Measurements from ENCODE around the gene C1QTNF3. TPM values are rescaled to one million over a fixed set of nuclear protein-coding genes. Genes with fewer than 3 reads are reported as not detected.

Gene C1QTNF3
- total RNA-seq, 1 experiment from 2014 or later, result 1.3 TPM

DNA sequence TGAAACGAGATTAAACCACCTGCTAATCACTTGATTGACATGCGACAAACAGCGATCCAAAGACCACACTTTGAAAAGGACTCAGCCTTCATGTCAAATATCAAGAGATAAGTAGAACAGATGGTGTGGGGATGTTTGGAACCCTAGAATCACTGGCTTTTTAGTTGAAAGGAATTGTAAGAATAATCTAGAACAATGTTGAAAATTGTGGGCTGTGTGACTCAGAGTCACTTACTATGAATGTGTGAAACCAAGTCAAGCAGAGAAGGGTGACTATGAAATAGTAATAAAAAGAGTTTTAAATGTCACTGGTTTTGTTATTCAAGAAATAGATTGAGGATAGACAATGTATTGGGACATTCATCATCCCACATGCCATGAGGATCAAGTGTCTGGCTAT is 14.1 kb upstream of the C1QTNF3 start:
- DNase-seq, result no peak
- H3K4me3 ChIP-seq, result no peak overlapping the region

DNA sequence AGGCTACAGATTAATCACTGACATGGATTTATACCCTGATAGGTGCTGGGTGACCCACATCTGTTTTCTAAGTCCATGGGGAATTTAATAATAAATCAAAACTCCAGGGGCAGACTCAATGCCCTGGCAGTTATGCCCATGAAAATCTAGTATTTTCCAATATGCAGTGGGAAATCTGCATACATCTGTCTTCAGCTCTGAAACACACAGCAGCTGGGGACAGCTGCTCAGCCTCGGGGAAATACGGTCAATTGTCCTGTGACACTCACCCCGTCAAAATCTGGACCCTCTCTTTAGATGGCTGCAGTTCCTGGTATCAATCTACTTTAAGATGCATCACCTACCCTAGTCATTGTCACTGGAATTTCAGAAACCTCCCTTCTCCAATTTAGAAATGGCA is 12.7 kb upstream of the C1QTNF3 start:
- no peak for DNase-seq
- no peaks in the 10 kb centered on the region for H3K27me3 ChIP-seq

More for the DNA sequence above, 14.1 kb upstream of the C1QTNF3 start:
- Histone ChIP-seq H3K27me3 (no peaks in the 10 kb centered on the region), H3K9me3 (no peaks in the 10 kb centered on the region), H3K36me3 (no peaks in the 10 kb centered on the region)

DNA sequence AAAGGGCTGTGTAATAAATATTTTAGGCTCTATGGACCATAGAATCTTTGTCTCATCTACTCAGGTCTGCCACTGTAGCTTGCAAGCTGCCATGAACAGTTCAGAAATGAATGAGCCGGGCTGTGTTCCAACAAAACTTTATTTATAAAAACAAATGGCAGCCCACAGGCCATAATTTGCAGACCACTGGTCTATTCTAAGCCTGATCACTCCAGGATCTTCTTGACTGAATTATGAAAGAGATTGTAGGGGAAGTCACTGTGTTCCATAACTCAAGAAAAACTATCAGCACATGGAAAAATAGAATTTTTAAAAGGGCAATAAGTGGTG is 11.4 kb upstream of the C1QTNF3 start:
- H3K4me3 ChIP-seq, result no peak overlapping the region
- DNase-seq, result no peak
- H3K9me3 ChIP-seq, result no peaks in the 10 kb centered on the region
- no peaks in the 10 kb centered on the region for H3K36me3 ChIP-seq
- no peaks in the 10 kb centered on the region for H3K27me3 ChIP-seq

More for the DNA sequence above, 12.7 kb upstream of the C1QTNF3 start:
- Histone ChIP-seq H3K9me3 (no peaks in the 10 kb centered on the region), H3K36me3 (no peaks in the 10 kb centered on the region), H3K4me3 (no peak overlapping the region)

DNA sequence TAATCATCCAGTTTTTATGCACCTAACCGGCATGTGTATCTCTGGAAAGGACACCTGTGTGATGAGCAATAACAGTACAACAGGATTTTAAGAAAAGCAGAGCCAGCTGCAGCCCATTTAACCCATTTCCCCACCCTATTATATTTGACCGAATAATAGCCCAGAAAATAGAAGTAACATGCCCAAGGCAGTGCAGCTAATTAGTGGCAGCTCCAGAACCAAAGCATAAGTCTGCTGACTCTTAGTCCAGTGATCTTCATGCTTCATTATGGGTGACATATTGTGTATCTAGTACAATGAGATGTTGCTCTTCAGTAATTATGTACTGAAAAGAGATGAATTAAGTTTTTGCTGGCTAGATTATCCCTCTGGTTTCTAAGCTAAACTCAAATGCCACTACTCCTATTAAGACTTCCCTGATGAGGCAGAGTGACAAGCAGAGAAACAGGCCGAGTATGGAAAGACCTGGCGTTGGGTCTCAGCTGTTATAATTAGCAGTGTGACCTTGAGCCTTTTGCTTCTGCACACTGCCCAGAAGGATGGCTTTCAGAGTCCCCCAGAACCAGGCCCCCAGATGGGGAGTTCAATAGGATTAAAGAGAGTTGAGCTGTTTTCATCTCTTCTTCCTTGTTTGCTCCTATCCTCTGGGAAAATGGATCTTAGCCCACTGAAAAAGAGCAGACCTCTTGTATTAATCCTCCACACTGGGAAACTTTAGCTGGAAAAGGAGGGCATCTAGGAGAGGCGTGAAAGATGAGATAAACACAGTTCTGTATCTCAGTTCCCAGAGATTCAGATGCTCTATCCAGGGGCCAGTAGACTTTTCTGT is 10.8 kb upstream of the C1QTNF3 start:
- no peaks in the 10 kb centered on the region for H3K27me3 ChIP-seq
- no peaks in the 10 kb centered on the region for H3K9me3 ChIP-seq
- no peaks in the 10 kb centered on the region for H3K36me3 ChIP-seq
- DNase-seq, result no peak
- no peak overlapping the region for H3K4me3 ChIP-seq

- no peaks in the 10 kb centered on the region for H3K9me3 ChIP-seq
- H3K4me3 ChIP-seq, result no peak overlapping the region
- peak; percentile 39 for DNase-seq
- H3K36me3 ChIP-seq, result no peaks in the 10 kb centered on the region
- H3K27me3 ChIP-seq, result no peaks in the 10 kb centered on the region
These were observed 10.1 kb upstream of the C1QTNF3 start for GRCh38 chr5:34053133-34053532.

- DNase-seq, result no peak
- no peak overlapping the region for H3K4me3 ChIP-seq
These were observed 8.5 kb upstream of the C1QTNF3 start for GRCh38 chr5:34051374-34051980.

GRCh38 chr5:34047774-34048572 is 5.0 kb upstream of the C1QTNF3 start:
- DNase-seq, result no peak
- no peaks in the 10 kb centered on the region for H3K27me3 ChIP-seq
- no peak overlapping the region for H3K4me3 ChIP-seq
- H3K36me3 ChIP-seq, result no peaks in the 10 kb centered on the region
- H3K9me3 ChIP-seq, result no peaks in the 10 kb centered on the region

More at GRCh38 chr5:34051374-34051980, 8.5 kb upstream of the C1QTNF3 start:
- Histone ChIP-seq H3K36me3 (no peaks in the 10 kb centered on the region), H3K9me3 (no peaks in the 10 kb centered on the region), H3K27me3 (no peaks in the 10 kb centered on the region)

GRCh38 chr5:34047143-34047542 is 4.1 kb upstream of the C1QTNF3 start:
- Histone ChIP-seq H3K9me3 (no peaks in the 10 kb centered on the region), H3K4me3 (no peak overlapping the region), H3K36me3 (no peaks in the 10 kb centered on the region), H3K27me3 (no peaks in the 10 kb centered on the region)
- no peak for DNase-seq

- H3K4me3 ChIP-seq, result no peak overlapping the region
- H3K36me3 ChIP-seq, result no peaks in the 10 kb centered on the region
- H3K9me3 ChIP-seq, result no peaks in the 10 kb centered on the region
- no peaks in the 10 kb centered on the region for H3K27me3 ChIP-seq
- DNase-seq, result no peak
These were observed 3.0 kb upstream of the C1QTNF3 start for GRCh38 chr5:34045996-34046395.

- Histone ChIP-seq H3K27me3 (no peaks in the 10 kb centered on the region), H3K4me3 (no peak overlapping the region), H3K9me3 (no peaks in the 10 kb centered on the region), H3K36me3 (no peaks in the 10 kb centered on the region)
- no peak for DNase-seq
These were observed 2.0 kb upstream of the C1QTNF3 start for GRCh38 chr5:34045023-34045422.

- DNase-seq, result no peak
- no peaks in the 10 kb centered on the region for H3K36me3 ChIP-seq
- H3K4me3 ChIP-seq, result no peak overlapping the region
- H3K27me3 ChIP-seq, result no peaks in the 10 kb centered on the region
- H3K9me3 ChIP-seq, result no peaks in the 10 kb centered on the region
These were observed 692 bp downstream of the C1QTNF3 start for GRCh38 chr5:34042321-34042720.

- no peak for DNase-seq
- Histone ChIP-seq H3K4me3 (no peak overlapping the region), H3K27me3 (no peaks in the 10 kb centered on the region)
These were observed 1.6 kb downstream of the C1QTNF3 start for GRCh38 chr5:34041247-34041972.

GRCh38 chr5:34040472-34040871 is 2.5 kb downstream of the C1QTNF3 start:
- H3K4me3 ChIP-seq, result no peak overlapping the region
- DNase-seq, result no peak
- no peaks in the 10 kb centered on the region for H3K9me3 ChIP-seq
- no peaks in the 10 kb centered on the region for H3K36me3 ChIP-seq
- no peaks in the 10 kb centered on the region for H3K27me3 ChIP-seq

More at GRCh38 chr5:34041247-34041972, 1.6 kb downstream of the C1QTNF3 start:
- H3K36me3 ChIP-seq, result no peaks in the 10 kb centered on the region
- no peaks in the 10 kb centered on the region for H3K9me3 ChIP-seq

GRCh38 chr5:34039398-34040157 is 3.4 kb downstream of the C1QTNF3 start:
- Histone ChIP-seq H3K27me3 (no peaks in the 10 kb centered on the region), H3K9me3 (no peaks in the 10 kb centered on the region), H3K4me3 (no peak overlapping the region), H3K36me3 (no peaks in the 10 kb centered on the region)
- DNase-seq, result no peak

- Histone ChIP-seq H3K4me3 (no peak overlapping the region), H3K36me3 (no peaks in the 10 kb centered on the region), H3K27me3 (no peaks in the 10 kb centered on the region), H3K9me3 (no peaks in the 10 kb centered on the region)
- DNase-seq, result no peak
These were observed 4.2 kb downstream of the C1QTNF3 start for GRCh38 chr5:34038838-34039237.

DNA sequence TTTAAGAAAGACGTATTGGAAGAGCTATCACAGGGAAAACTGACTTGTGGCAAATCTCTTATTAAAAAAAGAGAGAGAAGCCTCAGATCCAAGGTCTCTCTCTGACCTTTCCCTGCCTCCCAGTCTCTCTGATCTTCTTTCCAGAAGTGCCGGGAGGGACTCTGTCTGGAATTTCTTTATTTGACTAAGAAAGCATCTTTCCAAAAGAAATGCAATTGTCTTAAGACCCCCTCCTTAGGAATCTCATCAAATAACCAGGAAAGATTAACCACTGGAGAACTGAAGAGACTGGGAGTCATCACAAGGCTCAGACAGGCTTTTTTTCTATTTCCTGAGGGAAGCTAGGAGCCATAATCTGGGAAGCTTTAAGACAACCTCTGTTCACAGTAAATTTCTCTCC is 4.6 kb downstream of the C1QTNF3 start:
- H3K4me3 ChIP-seq, result no peak overlapping the region
- H3K9me3 ChIP-seq, result no peaks in the 10 kb centered on the region
- DNase-seq, result no peak

More for the DNA sequence above, 4.6 kb downstream of the C1QTNF3 start:
- no peaks in the 10 kb centered on the region for H3K36me3 ChIP-seq
- no peaks in the 10 kb centered on the region for H3K27me3 ChIP-seq

All from MG63 (cell line).